ENCODE measurements around the gene IRS4. TPM values are rescaled to one million over a fixed set of nuclear protein-coding genes. Genes with fewer than 3 reads are reported as not detected.

IRS4 gene
- total RNA-seq, 1 donor, result not detected

- TF ChIP-seq, protein P1, sequence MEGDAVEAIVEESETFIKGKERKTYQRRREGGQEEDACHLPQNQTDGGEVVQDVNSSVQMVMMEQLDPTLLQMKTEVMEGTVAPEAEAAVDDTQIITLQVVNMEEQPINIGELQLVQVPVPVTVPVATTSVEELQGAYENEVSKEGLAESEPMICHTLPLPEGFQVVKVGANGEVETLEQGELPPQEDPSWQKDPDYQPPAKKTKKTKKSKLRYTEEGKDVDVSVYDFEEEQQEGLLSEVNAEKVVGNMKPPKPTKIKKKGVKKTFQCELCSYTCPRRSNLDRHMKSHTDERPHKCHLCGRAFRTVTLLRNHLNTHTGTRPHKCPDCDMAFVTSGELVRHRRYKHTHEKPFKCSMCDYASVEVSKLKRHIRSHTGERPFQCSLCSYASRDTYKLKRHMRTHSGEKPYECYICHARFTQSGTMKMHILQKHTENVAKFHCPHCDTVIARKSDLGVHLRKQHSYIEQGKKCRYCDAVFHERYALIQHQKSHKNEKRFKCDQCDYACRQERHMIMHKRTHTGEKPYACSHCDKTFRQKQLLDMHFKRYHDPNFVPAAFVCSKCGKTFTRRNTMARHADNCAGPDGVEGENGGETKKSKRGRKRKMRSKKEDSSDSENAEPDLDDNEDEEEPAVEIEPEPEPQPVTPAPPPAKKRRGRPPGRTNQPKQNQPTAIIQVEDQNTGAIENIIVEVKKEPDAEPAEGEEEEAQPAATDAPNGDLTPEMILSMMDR (IDR thresholded peaks at IDR 0.05; ENCODE audit: insufficient read depth, low read depth, low read length), result no peak
Observed at GRCh38 chrX:108712886-108713285, 23.5 kb downstream of the IRS4 start.

DNA sequence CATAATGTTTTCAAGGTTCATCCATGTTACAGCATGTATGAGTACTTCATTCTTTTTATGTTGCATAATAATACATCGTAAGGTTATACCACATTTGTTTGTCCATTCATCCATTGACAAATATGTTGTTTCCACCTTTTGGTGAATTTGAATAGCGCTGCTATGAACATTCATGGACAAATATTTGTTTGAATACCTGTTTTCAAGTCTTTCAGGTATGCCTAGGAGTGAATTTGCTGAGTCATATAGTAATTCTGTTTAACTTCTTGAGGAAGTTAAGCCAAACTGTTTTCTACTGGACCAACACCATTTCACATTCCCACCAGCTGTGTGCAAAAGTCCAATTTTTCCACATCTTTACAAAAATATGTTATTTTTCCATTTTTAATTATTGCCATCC lies 31.5 kb downstream of the IRS4 start:
- TF ChIP-seq, protein P1 (IDR thresholded peaks at IDR 0.05; ENCODE audit: insufficient read depth, low read depth, low read length), result no peak
- no peak for DNase-seq (ENCODE audit: low read depth)
- no peak overlapping the region for H3K4me3 ChIP-seq (ENCODE audit: low read depth, low read length)

More at GRCh38 chrX:108712886-108713285, 23.5 kb downstream of the IRS4 start:
- H3K4me3 ChIP-seq (ENCODE audit: low read depth, low read length), result no peak overlapping the region
- no peak for DNase-seq (ENCODE audit: low read depth)

GRCh38 chrX:108702530-108702929 lies 33.8 kb downstream of the IRS4 start:
- no peak overlapping the region for H3K4me3 ChIP-seq (ENCODE audit: low read depth, low read length)
- no peak for DNase-seq (ENCODE audit: low read depth)
- TF ChIP-seq, protein P1 (IDR thresholded peaks at IDR 0.05; ENCODE audit: insufficient read depth, low read depth, low read length), result no peak

DNA sequence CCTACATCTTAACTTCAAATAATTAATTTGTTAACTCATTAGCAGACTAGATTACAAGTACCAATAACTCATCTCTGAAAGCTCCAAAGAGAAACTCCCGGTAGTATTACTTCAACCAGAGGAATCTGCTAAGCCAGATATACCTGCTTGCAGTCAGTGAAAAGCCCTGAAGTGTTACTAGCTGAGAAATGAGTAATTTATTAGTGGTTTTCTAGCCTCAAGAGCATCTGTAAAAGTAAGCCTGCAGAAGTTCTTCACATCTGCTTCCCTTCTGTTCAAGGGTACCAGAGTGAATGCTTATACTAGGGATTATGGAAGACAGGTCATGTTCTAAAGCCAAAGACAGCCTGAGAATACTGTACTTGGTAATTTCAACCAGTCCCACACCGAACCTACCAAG lies 34.7 kb downstream of the IRS4 start:
- TF ChIP-seq, protein P1 (IDR thresholded peaks at IDR 0.05; ENCODE audit: insufficient read depth, low read depth, low read length), result no peak
- peak; percentile 17 for DNase-seq (ENCODE audit: low read depth)
- no peak overlapping the region for H3K4me3 ChIP-seq (ENCODE audit: low read depth, low read length)

DNA sequence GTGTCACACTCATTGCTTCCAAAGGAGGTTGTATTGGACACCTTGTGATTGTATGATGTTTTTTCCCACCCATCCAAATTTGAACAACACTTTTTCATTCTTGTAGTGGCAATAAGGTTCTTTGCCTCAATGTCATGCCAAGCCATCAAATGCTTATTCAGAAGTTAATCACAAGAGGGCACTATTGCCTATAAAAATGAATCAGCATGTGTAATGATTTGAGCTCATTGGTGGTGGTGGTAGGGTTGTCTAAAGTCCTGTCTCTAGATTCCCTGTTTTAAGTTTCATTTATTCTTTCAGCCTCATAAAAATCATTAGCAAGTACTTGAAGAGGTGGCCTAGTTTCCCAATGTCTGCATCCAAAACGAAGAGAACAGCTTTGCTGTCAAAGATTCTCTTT lies 37.0 kb downstream of the IRS4 start:
- DNase-seq (ENCODE audit: low read depth), result peak; percentile 19
- H3K4me3 ChIP-seq (ENCODE audit: low read depth, low read length), result no peak overlapping the region
- TF ChIP-seq, protein P1 (IDR thresholded peaks at IDR 0.05; ENCODE audit: insufficient read depth, low read depth, low read length), result peak; percentile 30

DNA sequence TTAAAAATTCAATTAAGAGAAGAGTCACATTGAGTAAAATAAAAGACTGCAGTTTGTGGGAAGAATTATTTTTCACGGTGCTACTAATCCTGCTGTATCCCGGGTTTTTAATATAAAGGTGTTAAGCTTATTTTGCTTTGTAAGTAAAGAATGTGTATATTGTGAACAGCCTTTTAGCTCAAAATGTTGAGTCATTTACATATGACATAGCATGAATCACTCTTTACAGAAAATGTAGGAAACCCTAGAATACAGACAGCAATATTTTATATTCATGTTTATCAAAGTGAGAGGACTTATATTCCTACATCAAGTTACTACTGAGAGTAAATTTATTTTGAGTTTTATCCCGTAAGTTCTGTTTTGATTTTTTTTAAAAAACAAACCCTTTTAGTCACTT lies 39.7 kb downstream of the IRS4 start:
- no peak for DNase-seq (ENCODE audit: low read depth)
- TF ChIP-seq, protein P1 (IDR thresholded peaks at IDR 0.05; ENCODE audit: insufficient read depth, low read depth, low read length), result no peak
- H3K4me3 ChIP-seq (ENCODE audit: low read depth, low read length), result no peak overlapping the region
